Cardiac fibroblast (primary cell): Measurements from ENCODE around the gene PRDM12.

Experiments used
- DNase-seq, 2 donors: peaks; one replicate each; pipeline versions ENCODE4 v3.0.0 to v3.0.0-alpha.2; 2010; ENCODE audit warnings: low read depth in 2 of 2
- H3K4me3 ChIP-seq, 2 donors: replicated peaks in 1 of 2; 1 replicate in 1 of 2; 2 replicates in 1 of 2; pipeline ENCODE4 v1.5.1; 2011; ENCODE audit warnings: low read depth in 2 of 2, low read length in 2 of 2, mild to moderate bottlenecking in 2 of 2, moderate library complexity in 1 of 2
- CTCF ChIP-seq: IDR thresholded peaks from one replicate; pipeline ENCODE4 v1.5.1; 2011; ENCODE audit warnings: low read depth, mild to moderate bottlenecking, low read length, inconsistent platforms

Gene PRDM12

GRCh38 chr9:130651221-130651620 is 13.2 kb upstream of the PRDM12 start:
- DNase-seq: no peak
- TF ChIP-seq CTCF: no peak
- H3K4me3 ChIP-seq: no peak overlapping the region

DNA sequence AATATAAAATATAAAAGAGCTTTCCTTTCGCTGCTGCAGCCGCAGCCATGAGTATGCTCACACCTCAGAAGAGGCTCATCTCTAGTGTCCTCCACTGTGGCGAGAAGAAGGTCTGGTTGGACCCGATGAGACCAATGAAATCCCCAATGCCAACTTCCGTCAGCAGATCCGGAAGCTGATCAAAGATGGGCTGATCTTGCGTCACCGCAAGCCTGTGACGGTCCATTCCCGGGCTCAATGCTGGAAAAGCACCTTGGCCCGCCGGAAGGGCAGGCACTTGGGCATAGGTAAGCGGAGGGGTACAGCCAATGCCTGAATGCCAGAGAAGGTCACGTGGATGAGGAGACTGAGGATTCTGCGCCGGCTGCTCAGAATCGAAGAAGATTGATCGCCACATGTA is 12.6 kb upstream of the PRDM12 start:
- DNase-seq: no peak
- TF ChIP-seq CTCF: no peak
- H3K4me3 ChIP-seq: no peak overlapping the region

DNA sequence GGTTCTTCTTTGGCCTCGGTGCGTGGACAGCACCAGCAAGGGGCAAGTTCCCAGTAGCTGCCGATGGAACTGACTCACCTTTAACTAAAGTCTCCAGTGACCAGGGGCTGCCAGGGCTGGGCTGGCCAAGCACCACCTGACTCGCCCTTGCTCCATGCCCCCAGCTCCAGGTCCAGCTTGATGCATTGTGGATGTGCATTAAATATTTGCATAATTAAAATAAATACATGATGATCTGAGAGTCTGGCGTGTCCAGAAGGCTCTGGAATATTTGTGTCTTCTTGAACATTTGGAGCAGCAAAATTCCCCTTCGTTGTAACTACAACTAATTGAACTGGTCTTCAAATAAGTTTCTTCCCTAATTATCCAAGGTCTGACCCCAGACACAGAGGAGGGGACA is 9.5 kb upstream of the PRDM12 start:
- no peak for DNase-seq
- no peak for TF ChIP-seq CTCF
- no peak overlapping the region for H3K4me3 ChIP-seq

DNA sequence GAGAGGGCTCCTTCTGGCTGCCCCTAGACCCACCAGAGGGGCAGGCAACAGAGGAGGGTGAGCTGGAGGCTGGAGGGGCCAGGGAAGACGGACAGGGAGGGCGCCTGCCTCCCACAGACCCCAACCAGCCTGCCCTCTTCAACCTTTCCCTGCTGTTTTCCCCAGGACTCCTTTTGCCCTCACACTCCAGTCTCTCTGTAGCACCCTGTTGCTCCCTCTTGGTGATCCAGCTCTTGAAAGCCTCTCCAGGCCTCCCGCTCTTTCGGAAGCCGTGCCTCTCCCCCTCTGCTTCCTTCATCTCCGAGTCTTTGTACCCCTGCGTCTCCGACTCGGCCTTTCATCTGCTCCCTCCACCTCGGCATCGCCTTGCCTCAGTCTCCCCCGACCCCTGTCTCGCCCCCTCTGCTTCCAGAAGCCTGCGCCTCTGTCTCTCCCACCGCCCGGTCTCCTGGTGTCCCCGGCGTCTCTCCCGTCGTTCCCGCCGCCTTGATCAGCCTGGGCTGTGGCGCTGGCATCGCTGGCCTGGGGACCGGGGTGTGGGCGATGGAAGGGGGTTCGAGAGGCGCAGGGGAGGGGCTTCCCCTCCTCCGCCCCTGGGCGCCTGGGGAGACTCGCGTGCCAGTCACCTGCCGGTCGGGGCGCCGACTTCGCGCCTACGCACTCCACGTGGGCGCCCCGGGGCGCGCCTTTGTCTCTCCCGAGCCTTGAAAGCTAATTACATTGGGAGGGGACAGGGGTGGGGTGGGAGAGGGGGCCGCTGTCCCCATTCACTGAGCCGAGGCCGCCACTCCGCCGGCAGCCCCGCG is 5.3 kb upstream of the PRDM12 start:
- no peak for TF ChIP-seq CTCF
- no peak overlapping the region for H3K4me3 ChIP-seq
- DNase-seq: no peak

DNA sequence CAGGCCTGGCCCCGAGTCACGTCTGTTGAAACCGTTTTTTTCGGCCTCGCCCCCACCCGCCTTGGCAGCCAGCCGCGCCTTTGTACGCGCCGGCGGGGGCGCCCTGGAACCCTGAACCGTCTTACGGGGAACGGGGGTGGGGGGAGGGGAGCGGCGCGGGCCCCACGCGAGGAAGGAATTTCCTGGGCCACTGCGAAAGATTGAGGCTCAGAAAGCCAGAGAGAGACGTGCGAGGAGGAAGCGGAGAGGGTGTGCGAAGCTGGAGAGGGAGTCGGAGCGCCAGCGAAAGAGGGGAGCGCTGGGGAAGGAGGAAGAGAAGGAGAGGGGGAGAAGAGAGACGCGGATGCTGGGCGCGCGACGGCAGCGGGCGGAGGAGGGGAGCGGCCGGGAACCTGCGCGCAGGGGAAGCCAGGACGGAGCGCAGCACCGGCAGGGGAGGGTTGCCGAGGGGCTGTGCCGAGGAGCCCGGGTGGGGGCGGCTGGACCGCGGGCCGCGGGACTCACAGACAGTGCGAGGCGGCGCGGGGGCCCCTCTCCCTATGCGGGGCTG is 4.6 kb upstream of the PRDM12 start:
- DNase-seq: no peak

GRCh38 chr9:130660326-130660682 is 4.1 kb upstream of the PRDM12 start:
- TF ChIP-seq CTCF: no peak
- no peak for DNase-seq
- peak overlapping the region in 1 of 2 donors; percentile 26 for H3K4me3 ChIP-seq

More for the DNA sequence above, 4.6 kb upstream of the PRDM12 start:
- no peak for TF ChIP-seq CTCF
- no peak overlapping the region for H3K4me3 ChIP-seq
